ENCODE measurements around the gene GSK3B. TPM values are rescaled to one million over a fixed set of nuclear protein-coding genes. Genes with fewer than 3 reads are reported as not detected.

Gene GSK3B
- total RNA-seq, 4 donors from 2014 or later: 29.4 to 39.8 (median 32.5) TPM

- no peak for TF ChIP-seq CTCF (IDR thresholded peaks at IDR 0.05; ENCODE audit: low read depth)
Observed at GRCh38 chr3:119950666-119951325, 143.5 kb downstream of the GSK3B start.

GRCh38 chr3:119945291-119945690, 149.0 kb downstream of the GSK3B start:
- no peak for TF ChIP-seq CTCF (IDR thresholded peaks at IDR 0.05; ENCODE audit: low read depth)

- TF ChIP-seq CTCF (IDR thresholded peaks at IDR 0.05; ENCODE audit: low read depth): no peak
Observed at GRCh38 chr3:119944091-119944490, 150.2 kb downstream of the GSK3B start.

GRCh38 chr3:119939077-119939476, 155.2 kb downstream of the GSK3B start:
- TF ChIP-seq CTCF (IDR thresholded peaks at IDR 0.05; ENCODE audit: low read depth): no peak

- no peak for TF ChIP-seq CTCF (IDR thresholded peaks at IDR 0.05; ENCODE audit: low read depth)
Observed at GRCh38 chr3:119937229-119937628, 157.0 kb downstream of the GSK3B start.

- no peak for TF ChIP-seq CTCF (IDR thresholded peaks at IDR 0.05; ENCODE audit: low read depth)
Observed at GRCh38 chr3:119934249-119934648, 160.0 kb downstream of the GSK3B start.

GRCh38 chr3:119933207-119933606, 161.0 kb downstream of the GSK3B start:
- TF ChIP-seq CTCF (IDR thresholded peaks at IDR 0.05; ENCODE audit: low read depth): no peak

All from subcutaneous adipose tissue (tissue), 4 donors.